Karpas-422 (cell line): ENCODE data around the gene PHB1. TPM values are rescaled to one million over a fixed set of nuclear protein-coding genes. Genes with fewer than 3 reads are reported as not detected.

Experiments used
- DNase-seq: peaks from one replicate; pipeline ENCODE4 v3.0.0-alpha.2; 2015
- H2AFZ ChIP-seq: fragments of 200-600 bp; sonication (generic); 2 replicates; pipeline ENCODE4 v1.6.1; 2014; ENCODE audit warnings: antibody characterized with exemption, low read length, mixed read lengths
- H3K27ac ChIP-seq: fragments of 200-600 bp; sonication (generic); 2 replicates; pipeline ENCODE4 v1.5.1; 2014; ENCODE audit warnings: mild to moderate bottlenecking, low read length, moderate library complexity
- H3K27me3 ChIP-seq: fragments of 200-600 bp; sonication (generic); 2 replicates; pipeline ENCODE4 v1.6.1; 2014; ENCODE audit warnings: low read length, mixed read lengths
- H3K36me3 ChIP-seq: fragments of 200-600 bp; sonication (generic); 2 replicates; pipeline ENCODE4 v1.6.1; 2014; ENCODE audit warnings: low read length, mixed read lengths; ENCODE audit not compliant: insufficient read depth
- H3K4me1 ChIP-seq: fragments of 200-600 bp; sonication (generic); 2 replicates; pipeline ENCODE4 v1.6.1; 2014; ENCODE audit warnings: mild to moderate bottlenecking, low read length, mixed read lengths
- H3K4me2 ChIP-seq: fragments of 200-600 bp; sonication (generic); 2 replicates; pipeline ENCODE4 v1.6.1; 2014; ENCODE audit warnings: low read length, low read depth, mild to moderate bottlenecking; ENCODE audit not compliant: poor library complexity, severe bottlenecking
- H3K4me3 ChIP-seq: fragments of 200-600 bp; sonication (generic); 2 replicates; pipeline ENCODE4 v1.5.1; 2014; ENCODE audit warnings: mild to moderate bottlenecking, antibody characterized with exemption, low read length, mixed read lengths
- H3K79me2 ChIP-seq: fragments of 200-600 bp; sonication (generic); 2 replicates; pipeline ENCODE4 v1.6.1; 2014; ENCODE audit warnings: mild to moderate bottlenecking, low read length, mixed read lengths
- H3K9ac ChIP-seq: fragments of 200-600 bp; sonication (generic); 2 replicates; pipeline ENCODE4 v1.6.0; 2014; ENCODE audit warnings: low read length
- H3K9me2 ChIP-seq: fragments of 200-600 bp; sonication (generic), shearing (Covaris generic); replicated peaks from 2 replicates; pipeline ENCODE4 v1.6.0; 2014; ENCODE audit warnings: mild to moderate bottlenecking, low read length, moderate library complexity; ENCODE audit not compliant: insufficient read depth
- H3K9me3 ChIP-seq: fragments of 300-700, 200-600 bp; sonication (generic); 2 replicates; pipeline ENCODE4 v1.6.1; 2014; ENCODE audit warnings: low read length, mixed read lengths
- H4K20me1 ChIP-seq: fragments of 200-600 bp; sonication (generic); 2 replicates; pipeline ENCODE4 v1.6.1; 2014; ENCODE audit warnings: mild to moderate bottlenecking, antibody characterized with exemption, low read length, low read depth; ENCODE audit not compliant: insufficient read depth
- total RNA-seq: library from RNA; depleted of rRNA; stranded (reverse); fragments of >200 nt; shearing (Covaris generic); gene quantifications from 2 replicates; pipeline ENCODE4 v1.2.3, GENCODE V29; 2014; ENCODE audit warnings: low replicate concordance

Gene PHB1
- total RNA-seq, 1 experiment from 2014 or later = 91.5 TPM

DNA sequence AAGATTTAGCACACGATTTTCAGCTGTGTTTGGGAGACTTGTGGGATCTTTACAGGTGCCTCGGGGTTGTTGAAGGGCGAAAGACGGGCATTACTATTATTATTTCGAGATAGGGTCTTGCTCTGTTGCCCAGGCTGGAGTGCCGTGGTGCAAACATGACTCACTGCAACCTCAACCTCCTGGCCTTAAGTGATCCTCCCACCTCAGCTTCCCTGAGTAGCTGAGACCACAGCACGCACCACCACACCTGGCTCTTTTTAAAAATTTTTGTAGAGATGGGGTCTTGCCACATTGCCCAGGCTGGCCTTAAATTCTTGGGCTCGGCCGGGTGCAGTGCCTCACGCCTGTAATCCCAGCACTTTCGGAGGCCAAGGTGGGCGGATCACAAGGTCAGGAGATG, 29.7 kb upstream of the PHB1 start:
- Histone ChIP-seq H3K9ac (no peak overlapping the region), H3K27me3 (no peaks in the 10 kb centered on the region), H3K79me2 (no peaks in the 10 kb centered on the region)

GRCh38 chr17:49443862-49444261, 29.2 kb upstream of the PHB1 start:
- no peaks in the 10 kb centered on the region for H3K36me3 ChIP-seq
- H3K4me2 ChIP-seq = no peak overlapping the region
- no peak overlapping the region for H3K27ac ChIP-seq
- no peak overlapping the region for H3K4me3 ChIP-seq
- no peaks in the 10 kb centered on the region for H4K20me1 ChIP-seq
- no peaks in the 10 kb centered on the region for H3K9me2 ChIP-seq
- H3K9me3 ChIP-seq = no peaks in the 10 kb centered on the region
- no peak for DNase-seq
- H2AFZ ChIP-seq = no peak overlapping the region
- H3K79me2 ChIP-seq = no peaks in the 10 kb centered on the region
- no peaks in the 10 kb centered on the region for H3K4me1 ChIP-seq
- no peak overlapping the region for H3K9ac ChIP-seq
- H3K27me3 ChIP-seq = no peaks in the 10 kb centered on the region

More for the DNA sequence above, 29.7 kb upstream of the PHB1 start:
- H3K9me2 ChIP-seq = no peaks in the 10 kb centered on the region
- no peak overlapping the region for H3K27ac ChIP-seq
- no peak for DNase-seq
- H3K4me1 ChIP-seq = no peaks in the 10 kb centered on the region
- no peak overlapping the region for H2AFZ ChIP-seq
- H3K4me2 ChIP-seq = no peak overlapping the region
- no peaks in the 10 kb centered on the region for H4K20me1 ChIP-seq
- no peaks in the 10 kb centered on the region for H3K36me3 ChIP-seq
- H3K9me3 ChIP-seq = no peaks in the 10 kb centered on the region
- no peak overlapping the region for H3K4me3 ChIP-seq

DNA sequence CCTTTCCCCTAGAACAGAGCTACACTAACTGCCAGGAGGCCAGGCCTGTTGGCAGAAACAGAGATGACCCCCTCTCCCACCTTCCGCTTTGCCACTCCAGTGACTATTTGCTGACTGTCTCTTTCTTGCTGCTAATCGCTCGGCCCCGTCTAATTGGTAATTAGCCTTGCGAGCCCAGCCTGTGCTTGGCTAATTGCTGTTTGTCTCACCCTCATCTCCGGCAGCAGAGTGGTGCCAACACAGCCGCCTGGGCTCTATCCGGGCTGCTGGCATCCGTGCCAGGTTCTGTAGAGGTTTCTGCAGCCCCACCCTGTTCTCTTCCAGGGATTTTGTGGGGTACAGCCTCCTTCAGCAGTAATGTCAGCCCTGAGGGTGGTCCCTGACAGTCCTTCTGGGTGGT, 27.4 kb upstream of the PHB1 start:
- H3K9me2 ChIP-seq = no peaks in the 10 kb centered on the region
- no peaks in the 10 kb centered on the region for H3K27me3 ChIP-seq
- H3K9ac ChIP-seq = no peak overlapping the region
- H3K4me3 ChIP-seq = no peak overlapping the region
- no peaks in the 10 kb centered on the region for H4K20me1 ChIP-seq
- H3K36me3 ChIP-seq = no peaks in the 10 kb centered on the region
- no peaks in the 10 kb centered on the region for H3K79me2 ChIP-seq
- H3K27ac ChIP-seq = no peak overlapping the region
- H3K4me1 ChIP-seq = no peaks in the 10 kb centered on the region
- no peak overlapping the region for H2AFZ ChIP-seq
- H3K4me2 ChIP-seq = no peak overlapping the region
- no peak for DNase-seq
- H3K9me3 ChIP-seq = no peaks in the 10 kb centered on the region

DNA sequence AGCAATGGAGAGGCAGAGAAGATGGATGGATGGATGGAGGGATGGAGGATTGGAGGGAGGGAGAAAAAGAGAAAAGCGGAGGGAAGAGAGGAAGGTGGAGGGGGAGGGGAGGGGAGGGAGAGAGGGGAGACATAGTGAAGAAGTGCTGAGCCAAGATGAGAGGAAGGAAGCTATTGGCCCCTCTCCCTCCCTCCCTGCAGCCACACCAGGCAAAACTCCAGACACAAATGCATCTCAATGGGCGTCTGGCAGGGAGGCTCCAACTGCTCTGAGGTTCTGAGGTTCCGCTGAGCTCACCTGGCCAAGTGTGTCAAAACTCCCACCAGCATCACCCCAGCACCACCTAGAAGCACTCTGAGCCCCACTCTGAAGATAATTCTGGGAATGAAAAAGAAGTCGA, 26.9 kb upstream of the PHB1 start:
- H3K27me3 ChIP-seq = no peaks in the 10 kb centered on the region
- H3K9ac ChIP-seq = no peak overlapping the region
- H4K20me1 ChIP-seq = no peaks in the 10 kb centered on the region
- no peak overlapping the region for H2AFZ ChIP-seq
- H3K9me2 ChIP-seq = no peaks in the 10 kb centered on the region
- no peaks in the 10 kb centered on the region for H3K79me2 ChIP-seq
- no peak overlapping the region for H3K4me2 ChIP-seq
- no peaks in the 10 kb centered on the region for H3K4me1 ChIP-seq
- H3K27ac ChIP-seq = no peak overlapping the region
- H3K9me3 ChIP-seq = no peaks in the 10 kb centered on the region
- DNase-seq = no peak
- H3K36me3 ChIP-seq = no peaks in the 10 kb centered on the region
- H3K4me3 ChIP-seq = no peak overlapping the region

- Histone ChIP-seq H3K4me2 (no peak overlapping the region), H3K79me2 (no peaks in the 10 kb centered on the region), H3K36me3 (no peaks in the 10 kb centered on the region), H3K27ac (no peak overlapping the region), H3K4me3 (no peak overlapping the region), H3K9me2 (no peaks in the 10 kb centered on the region), H3K27me3 (no peaks in the 10 kb centered on the region), H3K4me1 (no peaks in the 10 kb centered on the region), H4K20me1 (no peaks in the 10 kb centered on the region), H3K9me3 (no peaks in the 10 kb centered on the region), H2AFZ (no peak overlapping the region), H3K9ac (no peak overlapping the region)
- no peak for DNase-seq
These were observed 25.9 kb upstream of the PHB1 start for GRCh38 chr17:49440581-49440980.

DNA sequence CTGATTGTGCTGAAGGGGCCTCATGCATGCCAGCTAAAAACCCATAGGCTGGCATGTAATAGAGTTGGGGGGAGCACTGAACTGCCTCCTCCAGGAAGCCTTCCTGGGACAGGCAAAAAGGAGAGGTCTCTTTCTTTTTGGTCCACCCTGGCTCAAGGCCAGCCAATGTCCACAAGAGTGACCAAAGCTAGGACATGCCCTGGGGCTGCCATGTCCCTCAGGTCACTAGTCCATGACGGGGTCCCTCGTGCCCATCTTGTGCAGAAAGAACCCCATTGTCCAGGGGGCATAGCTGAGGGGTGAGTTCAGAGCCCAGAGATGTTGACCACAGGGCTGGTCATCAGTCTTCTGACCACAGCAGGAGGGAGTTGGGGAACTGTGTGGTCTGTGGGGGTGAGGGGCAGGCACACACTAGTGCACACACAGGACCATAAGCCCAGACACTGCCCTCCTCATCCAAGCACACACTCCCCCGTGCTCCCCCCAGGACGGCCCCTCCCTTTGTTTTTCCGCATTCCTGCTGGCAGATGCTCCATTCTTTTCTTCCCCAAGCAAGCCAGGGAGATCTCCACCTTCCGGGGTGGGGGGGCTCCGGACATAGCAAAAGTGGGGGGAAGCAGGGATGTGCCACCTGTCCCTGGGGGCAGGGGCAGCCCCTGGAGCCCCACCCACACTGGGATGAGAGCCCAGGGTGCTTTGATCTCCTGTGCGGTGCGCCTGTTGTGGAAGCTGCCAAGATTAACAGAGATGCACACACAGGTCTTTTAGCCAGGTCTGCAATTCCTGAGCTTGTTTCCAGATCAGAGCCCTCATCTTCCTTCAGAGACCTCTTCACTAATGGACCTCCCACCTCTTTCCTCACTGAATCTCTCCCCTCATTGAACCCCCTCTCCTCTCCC, 25.2 kb upstream of the PHB1 start:
- DNase-seq = no peak
- no peaks in the 10 kb centered on the region for H3K27me3 ChIP-seq
- H3K4me2 ChIP-seq = no peak overlapping the region
- no peak overlapping the region for H2AFZ ChIP-seq
- H3K4me1 ChIP-seq = no peaks in the 10 kb centered on the region
- H3K9me2 ChIP-seq = no peaks in the 10 kb centered on the region
- H4K20me1 ChIP-seq = no peaks in the 10 kb centered on the region
- no peaks in the 10 kb centered on the region for H3K9me3 ChIP-seq
- H3K9ac ChIP-seq = no peak overlapping the region
- H3K79me2 ChIP-seq = no peaks in the 10 kb centered on the region
- H3K36me3 ChIP-seq = no peaks in the 10 kb centered on the region
- H3K27ac ChIP-seq = no peak overlapping the region
- H3K4me3 ChIP-seq = no peak overlapping the region

DNA sequence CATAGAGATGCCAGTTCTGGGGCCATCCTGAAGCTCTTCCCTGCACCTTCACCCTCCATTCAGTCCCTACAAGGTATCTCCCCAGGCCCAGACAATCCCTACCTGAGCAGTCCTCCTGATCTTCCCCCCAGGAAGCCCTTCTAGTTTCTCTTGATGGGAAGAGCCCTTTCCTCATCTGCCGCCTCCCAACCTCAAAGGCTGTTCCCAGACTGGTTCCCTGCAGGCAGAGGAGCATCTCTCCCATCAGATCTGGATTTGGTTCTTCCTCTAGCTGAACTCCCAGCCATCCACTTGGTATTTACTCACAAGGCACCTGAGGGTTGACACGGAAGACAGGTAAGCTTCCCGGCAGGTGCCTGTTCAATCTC, 24.6 kb upstream of the PHB1 start:
- H3K4me3 ChIP-seq = no peak overlapping the region
- H3K9me3 ChIP-seq = no peaks in the 10 kb centered on the region
- H3K79me2 ChIP-seq = no peaks in the 10 kb centered on the region
- no peaks in the 10 kb centered on the region for H4K20me1 ChIP-seq
- no peaks in the 10 kb centered on the region for H3K9me2 ChIP-seq
- DNase-seq = no peak
- H3K27me3 ChIP-seq = no peaks in the 10 kb centered on the region
- no peak overlapping the region for H2AFZ ChIP-seq
- no peaks in the 10 kb centered on the region for H3K36me3 ChIP-seq
- no peak overlapping the region for H3K4me2 ChIP-seq
- no peak overlapping the region for H3K9ac ChIP-seq
- no peak overlapping the region for H3K27ac ChIP-seq
- H3K4me1 ChIP-seq = no peaks in the 10 kb centered on the region

- H3K36me3 ChIP-seq = no peaks in the 10 kb centered on the region
- H3K9ac ChIP-seq = no peak overlapping the region
- no peak overlapping the region for H3K27ac ChIP-seq
- DNase-seq = no peak
- H3K79me2 ChIP-seq = no peaks in the 10 kb centered on the region
- no peaks in the 10 kb centered on the region for H3K9me3 ChIP-seq
- no peak overlapping the region for H3K4me2 ChIP-seq
- no peak overlapping the region for H2AFZ ChIP-seq
- no peaks in the 10 kb centered on the region for H3K4me1 ChIP-seq
- no peak overlapping the region for H3K4me3 ChIP-seq
- no peaks in the 10 kb centered on the region for H3K9me2 ChIP-seq
- H4K20me1 ChIP-seq = no peaks in the 10 kb centered on the region
- H3K27me3 ChIP-seq = no peaks in the 10 kb centered on the region
These were observed 24.0 kb upstream of the PHB1 start for GRCh38 chr17:49438436-49439278.
